Activated CD4-positive, alpha-beta T cell treated with anti-CD3 and anti-CD28 coated beads, Interleukin-2, amount 10 ng/mL, durations not matched to agents 24 days and 14 days (primary cell): ENCODE data around the gene SRGAP3. TPM values are rescaled to one million over a fixed set of nuclear protein-coding genes. Genes with fewer than 3 reads are reported as not detected.

Source experiments
- DNase-seq: peaks from one replicate; pipeline ENCODE4 v3.0.0; 2022
- H3K27ac Mint-ChIP-seq: one replicate; pipeline ENCODE4 v1.8.0; 2022; ENCODE audit warnings: mild to moderate bottlenecking, mixed read lengths
- H3K27me3 Mint-ChIP-seq: one replicate; pipeline ENCODE4 v1.8.0; 2022; ENCODE audit warnings: mixed read lengths
- H3K36me3 Mint-ChIP-seq: one replicate; pipeline ENCODE4 v1.8.0; 2022; ENCODE audit warnings: low read depth, mild to moderate bottlenecking, mixed read lengths
- H3K4me1 Mint-ChIP-seq: one replicate; pipeline ENCODE4 v1.8.0; 2021; ENCODE audit warnings: mixed read lengths
- H3K4me3 Mint-ChIP-seq: one replicate; pipeline ENCODE4 v1.8.0; 2022; ENCODE audit warnings: mild to moderate bottlenecking, moderate library complexity, mixed read lengths
- H3K9me3 Mint-ChIP-seq: one replicate; pipeline ENCODE4 v1.8.0; 2021; ENCODE audit warnings: mixed read lengths
- intact Hi-C: fragments of 100-400 bp; cut with micrococcal nuclease; formaldehyde crosslinking; loops from one replicate; pipeline ENCODE4 v1.15.1; 2023
- total RNA-seq: library from RNA; stranded (reverse); gene quantifications from 2 replicates; pipeline ENCODE4 v1.2.3, GENCODE V29; 2022

The SRGAP3 gene
- total RNA-seq, 1 donor from 2014 or later = 0.40 TPM

- H3K36me3 Mint-ChIP-seq = no peaks in the 10 kb centered on the region
- intact Hi-C loops = no loop called here
- no peak overlapping the region for H3K4me3 Mint-ChIP-seq
- no peaks in the 10 kb centered on the region for H3K27me3 Mint-ChIP-seq
- no peak for DNase-seq
- no peak overlapping the region for H3K27ac Mint-ChIP-seq
- no peaks in the 10 kb centered on the region for H3K9me3 Mint-ChIP-seq
- H3K4me1 Mint-ChIP-seq = no peaks in the 10 kb centered on the region
Observed at GRCh38 chr3:9276761-9277370, 27.4 kb upstream of the SRGAP3 start.

- Mint-ChIP-seq H3K27me3 (peaks cover 3% of the 10 kb centered on the region), H3K4me1 (no peaks in the 10 kb centered on the region), H3K9me3 (no peaks in the 10 kb centered on the region), H3K36me3 (no peaks in the 10 kb centered on the region), H3K27ac (no peak overlapping the region), H3K4me3 (no peak overlapping the region)
- intact Hi-C loops = no loop called here
- DNase-seq = no peak
Observed at GRCh38 chr3:9271903-9272302, 22.5 kb upstream of the SRGAP3 start.

GRCh38 chr3:9270704-9271103 is 21.3 kb upstream of the SRGAP3 start:
- no peak for DNase-seq
- Mint-ChIP-seq H3K27me3 (peaks cover 5% of the 10 kb centered on the region), H3K4me3 (no peak overlapping the region), H3K27ac (no peak overlapping the region), H3K4me1 (no peaks in the 10 kb centered on the region), H3K9me3 (no peaks in the 10 kb centered on the region), H3K36me3 (no peaks in the 10 kb centered on the region)
- intact Hi-C loops = no loop called here

- no peaks in the 10 kb centered on the region for H3K36me3 Mint-ChIP-seq
- intact Hi-C loops = no loop called here
- H3K9me3 Mint-ChIP-seq = no peaks in the 10 kb centered on the region
- DNase-seq = no peak
- H3K4me1 Mint-ChIP-seq = no peaks in the 10 kb centered on the region
- H3K27me3 Mint-ChIP-seq = peaks cover 22% of the 10 kb centered on the region
- H3K27ac Mint-ChIP-seq = no peak overlapping the region
- no peak overlapping the region for H3K4me3 Mint-ChIP-seq
Observed at GRCh38 chr3:9266716-9267115, 17.3 kb upstream of the SRGAP3 start.

DNA sequence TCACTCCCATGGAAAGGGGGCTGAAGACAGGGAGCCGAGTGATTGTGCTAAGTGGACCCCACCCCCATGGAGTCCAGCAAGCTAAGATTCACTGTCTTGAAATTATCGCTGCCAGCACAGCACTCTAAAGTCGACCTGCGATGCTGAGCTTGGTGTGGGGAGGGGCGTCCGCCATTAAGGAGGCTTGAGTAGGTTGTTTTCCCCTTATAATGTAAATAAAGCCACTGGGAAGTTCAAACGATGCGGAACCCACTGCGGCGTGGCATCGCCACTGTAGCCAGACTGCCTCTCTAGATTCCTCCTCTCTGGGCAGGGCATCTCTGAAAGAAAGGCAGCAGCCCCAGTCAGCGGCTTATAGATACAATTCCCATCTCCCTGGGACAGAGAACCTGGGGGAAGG is 10.9 kb upstream of the SRGAP3 start:
- Mint-ChIP-seq H3K4me3 (no peak overlapping the region), H3K4me1 (no peaks in the 10 kb centered on the region), H3K27me3 (peaks cover 23% of the 10 kb centered on the region), H3K27ac (no peak overlapping the region), H3K36me3 (no peaks in the 10 kb centered on the region), H3K9me3 (no peaks in the 10 kb centered on the region)
- DNase-seq = no peak
- intact Hi-C loops = no loop called here

- Mint-ChIP-seq H3K9me3 (no peaks in the 10 kb centered on the region), H3K4me3 (no peak overlapping the region), H3K4me1 (no peaks in the 10 kb centered on the region), H3K36me3 (no peaks in the 10 kb centered on the region), H3K27me3 (peaks cover 13% of the 10 kb centered on the region), H3K27ac (no peak overlapping the region)
- no peak for DNase-seq
- intact Hi-C loops = no loop called here
Observed at GRCh38 chr3:9257092-9257491, 7.6 kb upstream of the SRGAP3 start.

GRCh38 chr3:9255976-9256375 is 6.5 kb upstream of the SRGAP3 start:
- no peak overlapping the region for H3K4me3 Mint-ChIP-seq
- no peak for DNase-seq
- H3K27me3 Mint-ChIP-seq = peaks cover 8% of the 10 kb centered on the region
- intact Hi-C loops = no loop called here
- no peaks in the 10 kb centered on the region for H3K9me3 Mint-ChIP-seq
- H3K4me1 Mint-ChIP-seq = no peaks in the 10 kb centered on the region
- H3K36me3 Mint-ChIP-seq = no peaks in the 10 kb centered on the region
- H3K27ac Mint-ChIP-seq = no peak overlapping the region

GRCh38 chr3:9254764-9255163 is 5.3 kb upstream of the SRGAP3 start:
- Mint-ChIP-seq H3K27ac (no peak overlapping the region), H3K4me1 (peaks cover 1% of the 10 kb centered on the region), H3K4me3 (no peak overlapping the region), H3K27me3 (peaks cover 11% of the 10 kb centered on the region), H3K36me3 (no peaks in the 10 kb centered on the region), H3K9me3 (no peaks in the 10 kb centered on the region)
- intact Hi-C loops = no loop called here
- DNase-seq = no peak

GRCh38 chr3:9253327-9253726 is 3.9 kb upstream of the SRGAP3 start:
- Mint-ChIP-seq H3K4me1 (peaks cover 15% of the 10 kb centered on the region), H3K4me3 (no peak overlapping the region), H3K9me3 (no peaks in the 10 kb centered on the region), H3K36me3 (no peaks in the 10 kb centered on the region), H3K27me3 (peaks cover 11% of the 10 kb centered on the region), H3K27ac (no peak overlapping the region)
- no peak for DNase-seq
- intact Hi-C loops = no loop called here

- Mint-ChIP-seq H3K9me3 (no peaks in the 10 kb centered on the region), H3K4me3 (no peak overlapping the region), H3K27ac (no peak overlapping the region), H3K4me1 (peaks cover 18% of the 10 kb centered on the region), H3K36me3 (no peaks in the 10 kb centered on the region), H3K27me3 (peaks cover 15% of the 10 kb centered on the region)
- intact Hi-C loops = no loop called here
- no peak for DNase-seq
Observed at GRCh38 chr3:9251055-9251786, 1.8 kb upstream of the SRGAP3 start.

DNA sequence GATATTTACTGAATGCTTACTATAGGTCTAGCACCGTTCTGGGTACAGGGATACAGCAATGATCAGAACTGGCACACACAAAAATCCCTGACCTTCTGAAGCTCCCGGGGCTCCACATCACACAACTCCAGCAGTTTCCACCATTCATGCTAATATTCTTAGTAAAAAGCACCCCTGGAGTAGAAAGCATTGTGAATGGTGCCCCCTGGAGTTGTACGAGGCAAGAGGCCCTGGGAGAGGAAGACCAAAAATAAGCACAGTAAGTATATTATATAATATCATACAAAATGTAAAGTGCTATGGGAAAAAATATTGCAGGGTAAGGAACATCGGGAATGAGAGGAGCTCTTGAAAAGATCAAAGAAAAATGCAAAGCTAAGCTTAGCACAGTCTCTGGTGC is 790 bp upstream of the SRGAP3 start:
- no peaks in the 10 kb centered on the region for H3K9me3 Mint-ChIP-seq
- H3K4me1 Mint-ChIP-seq = peaks cover 18% of the 10 kb centered on the region
- intact Hi-C loops = no loop called here
- no peak overlapping the region for H3K27ac Mint-ChIP-seq
- peaks cover 12% of the 10 kb centered on the region for H3K27me3 Mint-ChIP-seq
- no peak for DNase-seq
- no peak overlapping the region for H3K4me3 Mint-ChIP-seq
- H3K36me3 Mint-ChIP-seq = no peaks in the 10 kb centered on the region

GRCh38 chr3:9248522-9249271 is 749 bp downstream of the SRGAP3 start:
- intact Hi-C loops = loop anchor here (1.0 to 5.0 kb wide), 4 partner anchors 24 to 286 kb away; partner anchors contain the start of gene RAD18
- Mint-ChIP-seq H3K27me3 (peaks cover 12% of the 10 kb centered on the region), H3K27ac (no peak overlapping the region), H3K4me1 (peaks cover 18% of the 10 kb centered on the region), H3K9me3 (no peaks in the 10 kb centered on the region), H3K36me3 (no peaks in the 10 kb centered on the region), H3K4me3 (peak overlapping the region; percentile 85)
- peak; percentile 60 for DNase-seq

GRCh38 chr3:9247941-9248521 is 1.4 kb downstream of the SRGAP3 start:
- peaks cover 18% of the 10 kb centered on the region for H3K4me1 Mint-ChIP-seq
- peaks cover 12% of the 10 kb centered on the region for H3K27me3 Mint-ChIP-seq
- H3K9me3 Mint-ChIP-seq = no peaks in the 10 kb centered on the region
- peak overlapping the region; percentile 85 for H3K4me3 Mint-ChIP-seq
- no peaks in the 10 kb centered on the region for H3K36me3 Mint-ChIP-seq
- no peak overlapping the region for H3K27ac Mint-ChIP-seq
- DNase-seq = peak; percentile 61
- intact Hi-C loops = loop anchor here (2.0 to 5.0 kb wide), 2 partner anchors 66 to 285 kb away; partner anchors contain the start of gene RAD18
